ENCODE data around the gene PDZD2.
A peak's percentile ranks its signal among the peaks of the same experiment; 100 is the strongest.

Gene PDZD2

GRCh38 chr5:32088214-32088613, 449.3 kb downstream of the PDZD2 start:
- DNase-seq (ENCODE audit: insufficient read length, low spot score), result no peak
- no peak for FAIRE-seq

GRCh38 chr5:32089146-32090000, 450.4 kb downstream of the PDZD2 start:
- FAIRE-seq, result no peak
- DNase-seq (ENCODE audit: insufficient read length, low spot score), result no peak

GRCh38 chr5:32090026-32090754, 451.3 kb downstream of the PDZD2 start:
- no peak for FAIRE-seq

GRCh38 chr5:32090755-32091128, 451.8 kb downstream of the PDZD2 start:
- FAIRE-seq (no peak), DNase-seq (ENCODE audit: insufficient read length, low spot score) (no peak)

More at GRCh38 chr5:32090026-32090754, 451.3 kb downstream of the PDZD2 start:
- no peak for DNase-seq (ENCODE audit: insufficient read length, low spot score)

GRCh38 chr5:32092938-32093812, 454.2 kb downstream of the PDZD2 start:
- FAIRE-seq, result peak; percentile 92

GRCh38 chr5:32094691-32095090, 455.8 kb downstream of the PDZD2 start:
- FAIRE-seq, result no peak
- DNase-seq (ENCODE audit: insufficient read length, low spot score), result no peak

More at GRCh38 chr5:32092938-32093812, 454.2 kb downstream of the PDZD2 start:
- peak; percentile 98 for DNase-seq (ENCODE audit: insufficient read length, low spot score)

GRCh38 chr5:32095261-32095671, 456.3 kb downstream of the PDZD2 start:
- DNase-seq (ENCODE audit: insufficient read length, low spot score) (no peak), FAIRE-seq (no peak)

GRCh38 chr5:32096891-32097595, 458.1 kb downstream of the PDZD2 start:
- FAIRE-seq (no peak), DNase-seq (ENCODE audit: insufficient read length, low spot score) (no peak)

- FAIRE-seq (no peak), DNase-seq (ENCODE audit: insufficient read length, low spot score) (no peak)
These were observed 459.4 kb downstream of the PDZD2 start for GRCh38 chr5:32098291-32098690.

GRCh38 chr5:32098890-32099310, 460.0 kb downstream of the PDZD2 start:
- DNase-seq (ENCODE audit: insufficient read length, low spot score) (no peak), FAIRE-seq (no peak)

GRCh38 chr5:32099486-32100035, 460.6 kb downstream of the PDZD2 start:
- no peak for DNase-seq (ENCODE audit: insufficient read length, low spot score)
- FAIRE-seq, result no peak

GRCh38 chr5:32100230-32100629, 461.3 kb downstream of the PDZD2 start:
- DNase-seq (ENCODE audit: insufficient read length, low spot score) (no peak), FAIRE-seq (no peak)

- DNase-seq (ENCODE audit: insufficient read length, low spot score), result no peak
- peak; percentile 13 for FAIRE-seq
These were observed 461.9 kb downstream of the PDZD2 start for GRCh38 chr5:32100691-32101302.

- FAIRE-seq (no peak), DNase-seq (ENCODE audit: insufficient read length, low spot score) (no peak)
These were observed 463.5 kb downstream of the PDZD2 start for GRCh38 chr5:32102254-32102986.

GRCh38 chr5:32103521-32103920, 464.6 kb downstream of the PDZD2 start:
- FAIRE-seq (no peak), DNase-seq (ENCODE audit: insufficient read length, low spot score) (no peak)

- FAIRE-seq (no peak), DNase-seq (ENCODE audit: insufficient read length, low spot score) (no peak)
These were observed 468.4 kb downstream of the PDZD2 start for GRCh38 chr5:32107291-32107690.

- DNase-seq (ENCODE audit: insufficient read length, low spot score) (no peak), FAIRE-seq (no peak)
These were observed 469.2 kb downstream of the PDZD2 start for GRCh38 chr5:32108167-32108566.

GRCh38 chr5:32109236-32109635, 470.3 kb downstream of the PDZD2 start:
- no peak for DNase-seq (ENCODE audit: insufficient read length, low spot score)
- FAIRE-seq, result no peak
